CD4-positive, alpha-beta T cell (primary cell): ENCODE measurements around the gene C12orf76. TPM values are rescaled to one million over a fixed set of nuclear protein-coding genes. Genes with fewer than 3 reads are reported as not detected.
A peak's percentile ranks its signal among the peaks of the same experiment; 100 is the strongest.

ENCODE experiments used
- ATAC-seq: fragments of 200-7000 bp; cut with Tn5 transposase; one replicate; pipeline ENCODE4 v1.10.0; 2022; ENCODE audit warnings: mild to moderate bottlenecking; ENCODE audit not compliant: poor library complexity
- CTCF ChIA-PET: fragments of 350-600 bp; sonication (Branson Sonifier 250); formaldehyde crosslinking; loops from one replicate; lab custom pipeline; 2021; ENCODE audit warnings: antibody characterized with exemption, inconsistent platforms; lab: Charles Lee
- POLR2A ChIA-PET: fragments of 350-600 bp; sonication (Branson Sonifier 250); formaldehyde crosslinking; loops from one replicate; lab custom pipeline; 2021; ENCODE audit warnings: antibody characterized with exemption, inconsistent platforms; lab: Charles Lee
- DNase-seq, 14 experiments: peaks; one replicate each; pipeline ENCODE4 v3.0.0-alpha.2; 2013 to 2020; ENCODE audit warnings: mixed read lengths in 2 of 14
- H3K27ac ChIP-seq, 2 donors: one replicate each; pipeline versions ENCODE4 v1.5.1 to v1.7.0; 2013; ENCODE audit warnings: low read length in 2 of 2, low read depth in 1 of 2, mild to moderate bottlenecking in 1 of 2
- H3K27me3 ChIP-seq, 2 experiments: 1 replicate in 1 of 2; 2 replicates in 1 of 2; pipeline versions ENCODE4 v1.6.1 to v1.7.0; 2013; ENCODE audit warnings: low read length in 2 of 2, control low read depth in 1 of 2, mild to moderate bottlenecking in 1 of 2, moderate library complexity in 1 of 2; ENCODE audit not compliant: insufficient read depth in 2 of 2, control insufficient read depth in 1 of 2
- H3K36me3 ChIP-seq: one replicate; pipeline ENCODE4 v1.6.1; 2013; ENCODE audit warnings: low read length, control low read depth; ENCODE audit not compliant: insufficient read depth
- H3K4me1 ChIP-seq: one replicate; pipeline ENCODE4 v1.6.1; 2013; ENCODE audit warnings: low read length, control low read depth; ENCODE audit not compliant: insufficient read depth
- H3K4me3 ChIP-seq: one replicate; pipeline ENCODE4 v1.5.1; 2013; ENCODE audit warnings: mild to moderate bottlenecking, low read length, moderate library complexity
- H3K9me3 ChIP-seq, 2 experiments: 1 replicate in 1 of 2; 2 replicates in 1 of 2; pipeline versions ENCODE4 v1.6.1 to v1.7.0; 2013; ENCODE audit warnings: low read length in 2 of 2, mild to moderate bottlenecking in 2 of 2, control low read depth in 1 of 2, moderate library complexity in 1 of 2; ENCODE audit not compliant: control insufficient read depth in 1 of 2, insufficient read depth in 1 of 2
- H3K27ac Mint-ChIP-seq: one replicate; pipeline ENCODE4 v1.8.0; 2020; ENCODE audit warnings: mixed read lengths
- H3K27me3 Mint-ChIP-seq: one replicate; pipeline ENCODE4 v1.8.0; 2021; ENCODE audit warnings: mixed read lengths
- H3K36me3 Mint-ChIP-seq: one replicate; pipeline ENCODE4 v1.8.0; 2021; ENCODE audit warnings: low read depth, mixed read lengths
- H3K4me1 Mint-ChIP-seq: one replicate; pipeline ENCODE4 v1.8.0; 2021; ENCODE audit warnings: low read depth, mixed read lengths
- H3K4me3 Mint-ChIP-seq: one replicate; pipeline ENCODE4 v1.8.0; 2020; ENCODE audit warnings: mild to moderate bottlenecking, mixed read lengths
- H3K9me3 Mint-ChIP-seq: one replicate; pipeline ENCODE4 v1.8.0; 2020; ENCODE audit warnings: mixed read lengths
- CTCF ChIP-seq: fragments of 200-600 bp; IDR thresholded peaks from one replicate; pipeline ENCODE4 v1.8.0; 2022; ENCODE audit warnings: antibody characterized with exemption, mild to moderate bottlenecking
- intact Hi-C, 2 experiments: fragments of 100-400 bp; cut with DNase I in 1 of 2; cut with micrococcal nuclease in 1 of 2; formaldehyde crosslinking; loops; one replicate each; pipeline versions ENCODE4 v1.15.1 to v1.9.0; 2023 to 2025; cut with DNase I, micrococcal nuclease
- total RNA-seq, 174 experiments: library from RNA in 2 of 174; stranded (reverse) in 2 of 174; gene quantifications; one replicate each; pipeline ENCODE4 v1.2.3 and lab custom pipeline; 2021 to 2026

C12orf76 gene
- total RNA-seq, 2 experiments from 2014 or later: 9.8 to 12.6 TPM

GRCh38 chr12:110037315-110037714 lies 11.0 kb downstream of the C12orf76 start:
- no peak for TF ChIP-seq CTCF
- DNase-seq: no peak
- Histone ChIP-seq H3K27ac (no peak overlapping the region), H3K36me3 (peaks cover 59% of the 10 kb centered on the region), H3K9me3 (no peaks in the 10 kb centered on the region), H3K4me1 (peaks cover 20% of the 10 kb centered on the region), H3K4me3 (no peak overlapping the region), H3K27me3 (no peaks in the 10 kb centered on the region)
- H3K36me3 Mint-ChIP-seq: peaks cover 82% of the 10 kb centered on the region
- no peaks in the 10 kb centered on the region for H3K9me3 Mint-ChIP-seq
- peaks cover 37% of the 10 kb centered on the region for H3K4me1 Mint-ChIP-seq
- peak overlapping the region; percentile 80 for H3K27ac Mint-ChIP-seq
- ChIA-PET POLR2A (no interaction called here), CTCF (no interaction called here)
- no peaks in the 10 kb centered on the region for H3K27me3 Mint-ChIP-seq
- no peak for ATAC-seq
- intact Hi-C loops: no loop called here
- no peak overlapping the region for H3K4me3 Mint-ChIP-seq

GRCh38 chr12:110035534-110036104 lies 12.7 kb downstream of the C12orf76 start:
- intact Hi-C loops: no loop called here
- Histone ChIP-seq H3K4me3 (no peak overlapping the region), H3K9me3 (no peaks in the 10 kb centered on the region), H3K36me3 (peaks cover 62% of the 10 kb centered on the region), H3K27ac (no peak overlapping the region), H3K4me1 (peaks cover 17% of the 10 kb centered on the region), H3K27me3 (no peaks in the 10 kb centered on the region)
- Mint-ChIP-seq H3K9me3 (no peaks in the 10 kb centered on the region), H3K27me3 (no peaks in the 10 kb centered on the region), H3K36me3 (peaks cover 90% of the 10 kb centered on the region), H3K27ac (peak overlapping the region; percentile 80), H3K4me1 (peaks cover 25% of the 10 kb centered on the region), H3K4me3 (no peak overlapping the region)
- POLR2A ChIA-PET: interaction anchor here (1.0 kb wide), 1 partner anchor 44 kb away, joined by 4 read pairs; no protein-coding TSS in a partner anchor
- DNase-seq (no peak), ATAC-seq (no peak)
- no peak for TF ChIP-seq CTCF
- CTCF ChIA-PET: no interaction called here

- H3K27ac Mint-ChIP-seq: no peak overlapping the region
Observed at GRCh38 chr12:110033888-110034287, 14.4 kb downstream of the C12orf76 start.

More at GRCh38 chr12:110033888-110034287, 14.4 kb downstream of the C12orf76 start:
- H3K4me3 Mint-ChIP-seq: no peak overlapping the region
- H3K36me3 Mint-ChIP-seq: peaks cover 92% of the 10 kb centered on the region
- POLR2A ChIA-PET: no interaction called here
- intact Hi-C loops: no loop called here
- ATAC-seq (no peak), DNase-seq (no peak)
- H3K9me3 Mint-ChIP-seq: no peaks in the 10 kb centered on the region
- CTCF ChIA-PET: no interaction called here
- no peaks in the 10 kb centered on the region for H3K9me3 ChIP-seq
- H3K4me1 Mint-ChIP-seq: peaks cover 8% of the 10 kb centered on the region
- peaks cover 78% of the 10 kb centered on the region for H3K36me3 ChIP-seq
- H3K4me1 ChIP-seq: peaks cover under 1% of the 10 kb centered on the region
- H3K4me3 ChIP-seq: no peak overlapping the region
- no peak for TF ChIP-seq CTCF
- no peak overlapping the region for H3K27ac ChIP-seq
- H3K27me3 ChIP-seq: no peaks in the 10 kb centered on the region
- no peaks in the 10 kb centered on the region for H3K27me3 Mint-ChIP-seq
